Activated CD4-positive, alpha-beta memory T cell treated with anti-CD3 and anti-CD28 coated beads, Interleukin-2, amount 10 ng/mL, durations not matched to agents 7 days and 5 days (primary cell): ENCODE measurements around the gene SHISA8. TPM values are rescaled to one million over a fixed set of nuclear protein-coding genes. Genes with fewer than 3 reads are reported as not detected.

ENCODE experiments used
- CTCF ChIA-PET: fragments of 350-600 bp; sonication (Branson Sonifier 250); formaldehyde crosslinking; loops from one replicate; lab custom pipeline; 2021; ENCODE audit warnings: antibody characterized with exemption, inconsistent platforms; lab: Charles Lee
- POLR2A ChIA-PET: fragments of 350-600 bp; sonication (Branson Sonifier 250); formaldehyde crosslinking; loops from one replicate; lab custom pipeline; 2021; ENCODE audit warnings: antibody characterized with exemption; lab: Charles Lee
- DNase-seq: peaks from one replicate; pipeline ENCODE4 v3.0.0-alpha.2; 2020
- H3K27ac Mint-ChIP-seq: one replicate; pipeline ENCODE4 v1.8.0; 2021; ENCODE audit warnings: mild to moderate bottlenecking, mixed read lengths
- H3K27me3 Mint-ChIP-seq: one replicate; pipeline ENCODE4 v1.8.0; 2021; ENCODE audit warnings: mixed read lengths
- H3K36me3 Mint-ChIP-seq: one replicate; pipeline ENCODE4 v1.8.0; 2021; ENCODE audit warnings: low read depth, mixed read lengths
- H3K4me1 Mint-ChIP-seq: one replicate; pipeline ENCODE4 v1.8.0; 2021; ENCODE audit warnings: mixed read lengths
- H3K4me3 Mint-ChIP-seq: one replicate; pipeline ENCODE4 v1.8.0; 2021; ENCODE audit warnings: mild to moderate bottlenecking, mixed read lengths
- H3K9me3 Mint-ChIP-seq: one replicate; pipeline ENCODE4 v1.8.0; 2021; ENCODE audit warnings: mixed read lengths
- total RNA-seq, 2 experiments: library from RNA; stranded (reverse); gene quantifications; one replicate each; pipeline ENCODE4 v1.2.3, GENCODE V29; 2021

Gene SHISA8
- total RNA-seq, 2 experiments from 2014 or later: not detected

GRCh38 chr22:41946629-41947423 is 32.0 kb upstream of the SHISA8 start, which contains the start of gene CENPM:
Gene CENPM (minus strand): TSS chr22:41947152. CDS start chr22:41947076, 76 bp downstream.
- peak; percentile 94 for DNase-seq
- Mint-ChIP-seq H3K27me3 (no peaks in the 10 kb centered on the region), H3K9me3 (no peaks in the 10 kb centered on the region), H3K36me3 (peaks cover 36% of the 10 kb centered on the region), H3K4me3 (peak within 1 kb of the TSS; percentile 88), H3K27ac (peak within 1 kb of the TSS; percentile 85), H3K4me1 (peaks cover 55% of the 10 kb centered on the region)
- ChIA-PET CTCF (interaction anchor here (0.6 to 2.1 kb wide), 25 partner anchors 11 to 1601 kb away, joined by 3 to 17 read pairs (median 4); partner anchors contain the start of genes CCDC134, MEI1, SREBF2 and TEF), POLR2A (interaction anchor here (0.6 to 2.6 kb wide), 41 partner anchors 9 to 668 kb away, joined by 3 to 39 read pairs (median 5); partner anchors contain the start of genes CCDC134, DESI1, MEI1 and NDUFA6)

GRCh38 chr22:41943661-41944209 is 28.9 kb upstream of the SHISA8 start:
- Mint-ChIP-seq H3K4me1 (peaks cover 80% of the 10 kb centered on the region), H3K36me3 (peaks cover 62% of the 10 kb centered on the region), H3K27ac (peak overlapping the region; percentile 89), H3K4me3 (peak overlapping the region; percentile 63), H3K27me3 (no peaks in the 10 kb centered on the region), H3K9me3 (no peaks in the 10 kb centered on the region)
- ChIA-PET CTCF (interaction anchor here (0.8 to 2.8 kb wide), 8 partner anchors 20 to 277 kb away, joined by 3 to 16 read pairs (median 5); partner anchors contain the start of genes CCDC134 and SREBF2), POLR2A (interaction anchor here (0.6 to 2.0 kb wide), 8 partner anchors 18 to 280 kb away, joined by 3 to 7 read pairs (median 6); partner anchors contain the start of genes CCDC134, SNU13, SREBF2 and TNFRSF13C)
- DNase-seq: no peak

GRCh38 chr22:41940832-41941765 is 26.2 kb upstream of the SHISA8 start:
- no peaks in the 10 kb centered on the region for H3K9me3 Mint-ChIP-seq
- peak overlapping the region; percentile 76 for H3K4me3 Mint-ChIP-seq
- POLR2A ChIA-PET: interaction anchor here (0.6 to 3.8 kb wide), 34 partner anchors 14 to 673 kb away, joined by 3 to 36 read pairs (median 5); partner anchors contain the start of genes CCDC134, DESI1, MEI1 and NAGA
- no peaks in the 10 kb centered on the region for H3K27me3 Mint-ChIP-seq
- peak overlapping the region; percentile 99 for H3K27ac Mint-ChIP-seq
- CTCF ChIA-PET: interaction anchor here (0.6 to 2.6 kb wide), 27 partner anchors 9 to 539 kb away, joined by 3 to 64 read pairs (median 4); partner anchors contain the start of genes CCDC134, MEI1, NDUFA6 and SREBF2
- H3K4me1 Mint-ChIP-seq: peaks cover 67% of the 10 kb centered on the region
- peak; percentile 91 for DNase-seq
- peaks cover 77% of the 10 kb centered on the region for H3K36me3 Mint-ChIP-seq

GRCh38 chr22:41939981-41940831 is 25.3 kb upstream of the SHISA8 start:
- Mint-ChIP-seq H3K27me3 (no peaks in the 10 kb centered on the region), H3K4me3 (peak overlapping the region; percentile 76), H3K36me3 (peaks cover 72% of the 10 kb centered on the region), H3K4me1 (peaks cover 62% of the 10 kb centered on the region), H3K9me3 (no peaks in the 10 kb centered on the region), H3K27ac (peak overlapping the region; percentile 99)
- POLR2A ChIA-PET: interaction anchor here (0.7 to 3.8 kb wide), 34 partner anchors 13 to 674 kb away, joined by 3 to 36 read pairs (median 5); partner anchors contain the start of genes CCDC134, DESI1, MEI1 and NAGA
- CTCF ChIA-PET: interaction anchor here (0.9 to 2.6 kb wide), 22 partner anchors 9 to 539 kb away, joined by 3 to 64 read pairs (median 5); partner anchors contain the start of genes CCDC134, MEI1, NDUFA6 and TNFRSF13C
- peak; percentile 98 for DNase-seq

- Mint-ChIP-seq H3K4me3 (no peak overlapping the region), H3K36me3 (peaks cover 47% of the 10 kb centered on the region), H3K9me3 (no peaks in the 10 kb centered on the region), H3K27ac (no peak overlapping the region), H3K4me1 (peaks cover 33% of the 10 kb centered on the region), H3K27me3 (no peaks in the 10 kb centered on the region)
- ChIA-PET POLR2A (interaction anchor here (1.0 to 2.6 kb wide), 5 partner anchors 10 to 104 kb away, joined by 3 to 9 read pairs (median 4); partner anchors contain the start of genes CENPM, SREBF2 and TNFRSF13C), CTCF (interaction anchor here (1.2 kb wide), 1 partner anchor 11 kb away, joined by 4 read pairs; no protein-coding TSS in a partner anchor)
- no peak for DNase-seq
Observed at GRCh38 chr22:41936894-41937169, 22.0 kb upstream of the SHISA8 start.

GRCh38 chr22:41935509-41935908 is 20.6 kb upstream of the SHISA8 start:
- Mint-ChIP-seq H3K4me3 (no peak overlapping the region), H3K27me3 (no peaks in the 10 kb centered on the region), H3K36me3 (peaks cover 34% of the 10 kb centered on the region), H3K4me1 (peaks cover 20% of the 10 kb centered on the region), H3K27ac (no peak overlapping the region), H3K9me3 (no peaks in the 10 kb centered on the region)
- no peak for DNase-seq
- CTCF ChIA-PET: interaction anchor here (0.7 kb wide), 1 partner anchor 21 kb away, joined by 3 read pairs; no protein-coding TSS in a partner anchor
- POLR2A ChIA-PET: interaction anchor here (0.9 to 2.6 kb wide), 4 partner anchors 9 to 283 kb away, joined by 3 to 9 read pairs (median 6); partner anchors contain the start of genes CENPM and TNFRSF13C

GRCh38 chr22:41935015-41935351 is 20.1 kb upstream of the SHISA8 start:
- Mint-ChIP-seq H3K4me3 (no peak overlapping the region), H3K9me3 (no peaks in the 10 kb centered on the region), H3K4me1 (peaks cover 15% of the 10 kb centered on the region), H3K36me3 (peaks cover 32% of the 10 kb centered on the region), H3K27me3 (no peaks in the 10 kb centered on the region), H3K27ac (no peak overlapping the region)
- CTCF ChIA-PET: interaction anchor here (1.4 kb wide), 1 partner anchor 9 kb away, joined by 12 read pairs; the partner anchor contains the start of gene TNFRSF13C
- POLR2A ChIA-PET: interaction anchor here (1.0 to 1.2 kb wide), 3 partner anchors 12 to 76 kb away, joined by 3 to 4 read pairs (median 3); partner anchors contain the start of gene CENPM
- no peak for DNase-seq

GRCh38 chr22:41934284-41935014 is 19.6 kb upstream of the SHISA8 start:
- Mint-ChIP-seq H3K9me3 (no peaks in the 10 kb centered on the region), H3K27me3 (no peaks in the 10 kb centered on the region), H3K4me1 (peaks cover 9% of the 10 kb centered on the region), H3K36me3 (peaks cover 28% of the 10 kb centered on the region), H3K27ac (no peak overlapping the region), H3K4me3 (no peak overlapping the region)
- CTCF ChIA-PET: interaction anchor here (1.4 kb wide), 1 partner anchor 8 kb away, joined by 12 read pairs; the partner anchor contains the start of gene TNFRSF13C
- POLR2A ChIA-PET: interaction anchor here (1.0 to 1.2 kb wide), 3 partner anchors 12 to 75 kb away, joined by 3 to 4 read pairs (median 3); partner anchors contain the start of gene CENPM
- DNase-seq: no peak

- H3K4me3 Mint-ChIP-seq: no peak overlapping the region
- CTCF ChIA-PET: interaction anchor here (1.4 kb wide), 1 partner anchor 8 kb away, joined by 12 read pairs; the partner anchor contains the start of gene TNFRSF13C
- H3K27ac Mint-ChIP-seq: no peak overlapping the region
- no peaks in the 10 kb centered on the region for H3K27me3 Mint-ChIP-seq
- peaks cover 19% of the 10 kb centered on the region for H3K36me3 Mint-ChIP-seq
- H3K9me3 Mint-ChIP-seq: no peaks in the 10 kb centered on the region
- DNase-seq: no peak
- POLR2A ChIA-PET: interaction anchor here (1.0 to 1.2 kb wide), 4 partner anchors 9 to 75 kb away, joined by 3 to 4 read pairs (median 3); partner anchors contain the start of gene CENPM
- peaks cover 2% of the 10 kb centered on the region for H3K4me1 Mint-ChIP-seq
Observed at GRCh38 chr22:41933411-41934177, 18.7 kb upstream of the SHISA8 start.

GRCh38 chr22:41932353-41932752 is 17.5 kb upstream of the SHISA8 start:
- Mint-ChIP-seq H3K4me3 (no peak overlapping the region), H3K27ac (no peak overlapping the region), H3K9me3 (no peaks in the 10 kb centered on the region), H3K27me3 (peaks cover 8% of the 10 kb centered on the region), H3K4me1 (peaks cover under 1% of the 10 kb centered on the region), H3K36me3 (peaks cover 14% of the 10 kb centered on the region)
- POLR2A ChIA-PET: no interaction called here
- DNase-seq: no peak
- CTCF ChIA-PET: no interaction called here
